Stimulated activated CD4-positive, alpha-beta T cell treated with anti-CD3 and anti-CD28 coated beads, Interleukin-12 subunit alpha, Interleukin-12 subunit beta, amount 100 ng/mL, for 48 hours (primary cell): ENCODE measurements around the gene NUB1.

Source experiments
- DNase-seq, 3 donors: peaks; one replicate each; pipeline ENCODE4 v3.0.0-alpha.2; 2020; ENCODE audit warnings: low read depth in 2 of 3, low spot score in 1 of 3

Gene NUB1

GRCh38 chr7:151312831-151313809 lies 28.5 kb upstream of the NUB1 start:
- DNase-seq = no peak

GRCh38 chr7:151313857-151314256 lies 27.8 kb upstream of the NUB1 start:
- DNase-seq = no peak

- no peak for DNase-seq
Measured at GRCh38 chr7:151314401-151314800, 27.2 kb upstream of the NUB1 start.

- DNase-seq = peak; percentile 56 to 90 (median 58)
Measured at GRCh38 chr7:151315038-151315655, 26.5 kb upstream of the NUB1 start.

GRCh38 chr7:151316896-151317295 lies 24.7 kb upstream of the NUB1 start:
- DNase-seq = no peak

GRCh38 chr7:151317936-151318335 lies 23.7 kb upstream of the NUB1 start:
- no peak for DNase-seq

- no peak for DNase-seq
Measured at GRCh38 chr7:151319189-151319588, 22.4 kb upstream of the NUB1 start.

GRCh38 chr7:151320263-151320845 lies 21.3 kb upstream of the NUB1 start:
- no peak for DNase-seq

- no peak for DNase-seq
Measured at GRCh38 chr7:151321341-151321740, 20.3 kb upstream of the NUB1 start.

- DNase-seq = no peak
Measured at GRCh38 chr7:151322906-151323305, 18.7 kb upstream of the NUB1 start.

GRCh38 chr7:151327022-151327421 lies 14.6 kb upstream of the NUB1 start:
- no peak for DNase-seq

- no peak for DNase-seq
Measured at GRCh38 chr7:151327659-151328058, 14.0 kb upstream of the NUB1 start.

GRCh38 chr7:151330181-151330580 lies 11.4 kb upstream of the NUB1 start:
- no peak for DNase-seq

GRCh38 chr7:151330661-151331060 lies 11.0 kb upstream of the NUB1 start:
- DNase-seq = no peak

GRCh38 chr7:151334628-151335027 lies 7.0 kb upstream of the NUB1 start:
- DNase-seq = no peak

GRCh38 chr7:151336027-151336708 lies 5.4 kb upstream of the NUB1 start:
- DNase-seq = no peak

GRCh38 chr7:151337346-151337745 lies 4.3 kb upstream of the NUB1 start:
- no peak for DNase-seq

GRCh38 chr7:151338809-151339208 lies 2.8 kb upstream of the NUB1 start:
- no peak for DNase-seq

GRCh38 chr7:151339651-151340382 lies 1.8 kb upstream of the NUB1 start:
- DNase-seq = no peak

- no peak for DNase-seq
Measured at GRCh38 chr7:151340794-151341356, 737 bp upstream of the NUB1 start.
